Kidney epithelial cell (primary cell): ENCODE measurements around the gene CYSLTR1. TPM values are rescaled to one million over a fixed set of nuclear protein-coding genes. Genes with fewer than 3 reads are reported as not detected.

Experiments
- DNase-seq: peaks from one replicate; pipeline ENCODE4 v3.0.0-alpha.2; 2010; ENCODE audit warnings: low read depth
- H3K27me3 ChIP-seq: 2 replicates; pipeline ENCODE4 v1.6.0; 2011; ENCODE audit warnings: low read length; ENCODE audit not compliant: control insufficient read depth, insufficient read depth
- H3K36me3 ChIP-seq: 2 replicates; pipeline ENCODE4 v1.5.1; 2011; ENCODE audit warnings: low read length; ENCODE audit not compliant: control insufficient read depth, insufficient read depth
- H3K4me3 ChIP-seq: 2 replicates; pipeline ENCODE4 v1.5.1; 2011; ENCODE audit warnings: low read depth, mild to moderate bottlenecking, control low read depth, low read length
- total RNA-seq: library from RNA; depleted of rRNA; stranded (reverse); fragments of >200 nt; gene quantifications from 2 replicates; pipeline ENCODE4 v1.2.3, GENCODE V29; 2015
- TF ChIP-seq, protein P1 (sequence below): IDR thresholded peaks from 2 replicates; pipeline ENCODE4 v1.5.1; 2011; ENCODE audit warnings: mild to moderate bottlenecking, moderate library complexity, low read length, control low read depth, inconsistent platforms; ENCODE audit not compliant: insufficient read depth, poor library complexity, severe bottlenecking

Gene CYSLTR1
- total RNA-seq, 1 donor from 2014 or later, result not detected

GRCh38 chrX:78333521-78333920, 6.1 kb upstream of the CYSLTR1 start:
- H3K27me3 ChIP-seq, result no peaks in the 10 kb centered on the region
- H3K4me3 ChIP-seq, result no peak overlapping the region
- TF ChIP-seq, protein P1, sequence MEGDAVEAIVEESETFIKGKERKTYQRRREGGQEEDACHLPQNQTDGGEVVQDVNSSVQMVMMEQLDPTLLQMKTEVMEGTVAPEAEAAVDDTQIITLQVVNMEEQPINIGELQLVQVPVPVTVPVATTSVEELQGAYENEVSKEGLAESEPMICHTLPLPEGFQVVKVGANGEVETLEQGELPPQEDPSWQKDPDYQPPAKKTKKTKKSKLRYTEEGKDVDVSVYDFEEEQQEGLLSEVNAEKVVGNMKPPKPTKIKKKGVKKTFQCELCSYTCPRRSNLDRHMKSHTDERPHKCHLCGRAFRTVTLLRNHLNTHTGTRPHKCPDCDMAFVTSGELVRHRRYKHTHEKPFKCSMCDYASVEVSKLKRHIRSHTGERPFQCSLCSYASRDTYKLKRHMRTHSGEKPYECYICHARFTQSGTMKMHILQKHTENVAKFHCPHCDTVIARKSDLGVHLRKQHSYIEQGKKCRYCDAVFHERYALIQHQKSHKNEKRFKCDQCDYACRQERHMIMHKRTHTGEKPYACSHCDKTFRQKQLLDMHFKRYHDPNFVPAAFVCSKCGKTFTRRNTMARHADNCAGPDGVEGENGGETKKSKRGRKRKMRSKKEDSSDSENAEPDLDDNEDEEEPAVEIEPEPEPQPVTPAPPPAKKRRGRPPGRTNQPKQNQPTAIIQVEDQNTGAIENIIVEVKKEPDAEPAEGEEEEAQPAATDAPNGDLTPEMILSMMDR, result no peak
- no peak for DNase-seq
- no peaks in the 10 kb centered on the region for H3K36me3 ChIP-seq

- TF ChIP-seq, protein P1, result no peak
- DNase-seq, result no peak
- H3K36me3 ChIP-seq, result no peaks in the 10 kb centered on the region
- no peak overlapping the region for H3K4me3 ChIP-seq
- no peaks in the 10 kb centered on the region for H3K27me3 ChIP-seq
Observed at GRCh38 chrX:78331708-78332107, 4.3 kb upstream of the CYSLTR1 start.

DNA sequence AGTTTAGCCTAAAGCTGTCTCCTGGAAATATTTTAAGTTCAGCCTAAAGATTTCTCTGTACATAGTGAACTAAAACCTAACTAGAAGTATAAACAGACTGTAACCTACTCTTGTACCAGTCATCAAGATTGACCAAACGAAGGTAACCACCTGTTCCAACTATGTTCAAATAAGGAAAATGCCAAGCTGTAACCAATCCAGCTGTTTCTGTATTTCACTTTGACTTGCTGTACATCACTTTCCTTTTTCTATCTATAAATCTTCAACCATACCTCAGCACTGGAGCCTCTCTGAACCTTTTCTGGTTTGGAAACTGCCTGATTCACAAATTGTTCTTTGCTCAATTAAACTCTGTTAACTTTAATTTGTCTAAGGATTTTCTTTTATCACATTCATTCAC, 3.1 kb upstream of the CYSLTR1 start:
- TF ChIP-seq, protein P1, result no peak
- H3K27me3 ChIP-seq, result no peaks in the 10 kb centered on the region
- DNase-seq, result no peak
- no peaks in the 10 kb centered on the region for H3K36me3 ChIP-seq
- H3K4me3 ChIP-seq, result no peak overlapping the region

- Histone ChIP-seq H3K4me3 (no peak overlapping the region), H3K27me3 (no peaks in the 10 kb centered on the region), H3K36me3 (no peaks in the 10 kb centered on the region)
- TF ChIP-seq, protein P1, result no peak
- no peak for DNase-seq
Observed at GRCh38 chrX:78330068-78330467, 2.7 kb upstream of the CYSLTR1 start.

DNA sequence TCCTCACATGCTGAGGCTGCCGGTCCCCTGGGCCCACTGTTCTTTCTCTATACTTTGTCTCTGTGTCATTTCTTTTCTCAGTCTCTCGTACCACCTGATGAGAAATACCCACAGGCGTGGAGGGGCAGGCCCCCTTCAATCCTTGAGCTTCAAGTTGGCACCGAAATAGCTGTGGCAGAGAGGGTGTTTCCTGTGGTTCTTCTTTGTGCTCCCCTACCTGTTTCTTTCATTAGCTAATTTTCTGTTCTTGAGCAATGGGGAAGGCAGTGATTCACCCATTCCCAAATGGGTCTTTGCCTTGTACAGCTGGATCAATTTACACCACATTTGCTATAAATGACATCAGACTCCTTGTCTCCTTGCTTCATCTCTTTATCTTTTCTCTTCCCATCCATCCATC, 2.1 kb upstream of the CYSLTR1 start:
- Histone ChIP-seq H3K27me3 (no peaks in the 10 kb centered on the region), H3K4me3 (no peak overlapping the region), H3K36me3 (no peaks in the 10 kb centered on the region)
- TF ChIP-seq, protein P1, result no peak
- no peak for DNase-seq

DNA sequence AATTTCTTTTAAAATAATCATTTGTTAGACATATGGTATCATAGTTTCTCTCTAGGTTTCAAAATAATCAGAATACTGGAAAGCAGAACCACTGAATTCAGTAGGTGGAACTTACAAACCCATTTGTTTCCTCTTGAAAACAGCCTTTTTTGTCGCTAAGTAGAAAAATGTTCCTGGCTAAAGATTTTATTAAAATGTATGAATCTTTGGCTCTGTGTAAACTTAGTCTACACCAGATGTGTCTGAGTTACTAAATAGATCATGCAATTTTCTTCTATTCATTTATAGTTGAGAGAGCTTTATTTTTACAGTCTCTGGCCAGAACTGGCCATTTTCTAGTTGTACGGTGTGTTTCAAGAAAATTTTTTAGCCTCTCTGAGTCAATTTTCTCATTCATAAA, 1.0 kb downstream of the CYSLTR1 start:
- Histone ChIP-seq H3K4me3 (no peak overlapping the region), H3K27me3 (no peaks in the 10 kb centered on the region), H3K36me3 (no peaks in the 10 kb centered on the region)
- DNase-seq, result no peak
- TF ChIP-seq, protein P1, result no peak
